HTERT RPE-1 (cell line): ENCODE data around the gene VPS8.
"Not testable (repeated sequence)": the region's sequence is repeated elsewhere in the genome, so short reads cannot be mapped to it uniquely, and the experiment has no call there.

Source experiments
- in situ Hi-C: fragments of 300-500 bp; cut with MboI; formaldehyde crosslinking; loops from 4 replicates; pipeline ENCODE4 v1.14.3; 2020; ENCODE audit warnings: low sequenced_read_pairs

Gene VPS8

GRCh38 chr3:184907681-184908649 is 96.0 kb downstream of the VPS8 start:
- in situ Hi-C loops = no loop called here

- in situ Hi-C loops = no loop called here
These were observed 96.9 kb downstream of the VPS8 start for GRCh38 chr3:184908859-184909258.

GRCh38 chr3:184910664-184911063 is 98.7 kb downstream of the VPS8 start:
- in situ Hi-C loops = no loop called here

GRCh38 chr3:184911570-184911969 is 99.6 kb downstream of the VPS8 start:
- in situ Hi-C loops = no loop called here

- in situ Hi-C loops = no loop called here
These were observed 100.2 kb downstream of the VPS8 start for GRCh38 chr3:184912163-184912562.

GRCh38 chr3:184914628-184915027 is 102.7 kb downstream of the VPS8 start:
- in situ Hi-C loops = no loop called here

GRCh38 chr3:184918750-184919149 is 106.8 kb downstream of the VPS8 start:
- in situ Hi-C loops = no loop called here

- in situ Hi-C loops = no loop called here
These were observed 107.7 kb downstream of the VPS8 start for GRCh38 chr3:184919651-184920050.

- in situ Hi-C loops = no loop called here
These were observed 112.6 kb downstream of the VPS8 start for GRCh38 chr3:184924547-184924946.

- in situ Hi-C loops = no loop called here
These were observed 115.9 kb downstream of the VPS8 start for GRCh38 chr3:184927796-184928315.

GRCh38 chr3:184932777-184933176 is 120.8 kb downstream of the VPS8 start:
- in situ Hi-C loops = no loop called here

GRCh38 chr3:184937611-184938010 is 125.6 kb downstream of the VPS8 start:
- in situ Hi-C loops = no loop called here

- in situ Hi-C loops = no loop called here
These were observed 129.4 kb downstream of the VPS8 start for GRCh38 chr3:184941408-184941807.

GRCh38 chr3:184942735-184943134 is 130.8 kb downstream of the VPS8 start:
- in situ Hi-C loops = no loop called here

GRCh38 chr3:184944241-184944640 is 132.3 kb downstream of the VPS8 start:
- in situ Hi-C loops = no loop called here

GRCh38 chr3:184945886-184946625 is 134.1 kb downstream of the VPS8 start:
- in situ Hi-C loops = no loop called here

GRCh38 chr3:184946917-184947316 is 135.0 kb downstream of the VPS8 start:
- in situ Hi-C loops = no loop called here

GRCh38 chr3:184949251-184949965 is 137.4 kb downstream of the VPS8 start:
- in situ Hi-C loops = no loop called here

- in situ Hi-C loops = not testable (repeated sequence)
These were observed 138.8 kb downstream of the VPS8 start for GRCh38 chr3:184950816-184951215.

GRCh38 chr3:184952671-184953070 is 140.7 kb downstream of the VPS8 start:
- in situ Hi-C loops = no loop called here

GRCh38 chr3:184953401-184953800 is 141.4 kb downstream of the VPS8 start:
- in situ Hi-C loops = no loop called here
